GM19468 (cell line): ENCODE results near the gene IQCK.

Experiments
- ATAC-seq: cut with Tn5 transposase; IDR thresholded peaks from one replicate; pipeline ENCODE4 v1.9.1; 2021; ENCODE audit warnings: mild to moderate bottlenecking, moderate library complexity, moderate number of reproducible peaks; ENCODE audit not compliant: unreplicated experiment; ENCODE audit errors: extremely low read depth

IQCK gene

GRCh38 chr16:19753815-19754643 lies 36.0 kb downstream of the IQCK start:
- no peak for ATAC-seq

DNA sequence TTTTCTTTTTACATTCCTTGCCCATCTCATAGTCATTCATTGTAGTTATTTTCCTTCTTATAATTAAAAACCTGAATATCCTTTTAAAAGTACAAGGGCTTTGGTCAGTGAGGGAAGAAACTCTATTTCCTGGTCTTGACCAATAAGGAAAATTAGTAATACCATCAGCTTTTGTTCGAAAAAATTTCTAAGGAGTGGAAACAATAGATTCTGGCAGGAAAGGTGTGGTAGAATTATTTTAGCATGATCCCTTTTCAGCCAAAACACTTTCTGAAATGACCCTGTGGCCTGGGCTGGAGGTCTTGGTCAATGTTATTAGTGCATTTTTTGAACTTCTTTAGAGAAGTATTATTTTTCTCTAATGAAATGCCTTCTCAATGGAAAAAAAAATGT lies 36.6 kb downstream of the IQCK start:
- no peak for ATAC-seq

DNA sequence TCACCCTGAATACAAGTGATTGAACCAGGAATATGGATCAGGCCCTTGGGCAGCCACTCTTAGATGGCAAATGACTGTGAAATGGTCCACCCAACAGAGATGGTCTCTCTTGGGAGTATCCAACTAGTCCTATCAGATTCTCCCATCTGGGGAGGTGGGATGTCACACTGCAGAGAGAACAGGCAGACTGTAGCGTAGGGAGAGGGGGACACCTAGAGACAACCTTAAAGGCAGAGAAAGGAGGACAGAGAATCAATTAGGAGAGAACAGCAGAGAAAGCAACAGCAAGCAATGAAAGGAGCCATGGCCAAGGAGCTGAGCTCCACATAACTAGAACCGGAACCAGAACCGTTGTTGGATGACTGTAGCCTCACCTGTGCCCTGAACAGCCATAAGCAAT lies 37.2 kb downstream of the IQCK start:
- ATAC-seq: no peak

GRCh38 chr16:19757026-19757425 lies 39.0 kb downstream of the IQCK start:
- no peak for ATAC-seq

DNA sequence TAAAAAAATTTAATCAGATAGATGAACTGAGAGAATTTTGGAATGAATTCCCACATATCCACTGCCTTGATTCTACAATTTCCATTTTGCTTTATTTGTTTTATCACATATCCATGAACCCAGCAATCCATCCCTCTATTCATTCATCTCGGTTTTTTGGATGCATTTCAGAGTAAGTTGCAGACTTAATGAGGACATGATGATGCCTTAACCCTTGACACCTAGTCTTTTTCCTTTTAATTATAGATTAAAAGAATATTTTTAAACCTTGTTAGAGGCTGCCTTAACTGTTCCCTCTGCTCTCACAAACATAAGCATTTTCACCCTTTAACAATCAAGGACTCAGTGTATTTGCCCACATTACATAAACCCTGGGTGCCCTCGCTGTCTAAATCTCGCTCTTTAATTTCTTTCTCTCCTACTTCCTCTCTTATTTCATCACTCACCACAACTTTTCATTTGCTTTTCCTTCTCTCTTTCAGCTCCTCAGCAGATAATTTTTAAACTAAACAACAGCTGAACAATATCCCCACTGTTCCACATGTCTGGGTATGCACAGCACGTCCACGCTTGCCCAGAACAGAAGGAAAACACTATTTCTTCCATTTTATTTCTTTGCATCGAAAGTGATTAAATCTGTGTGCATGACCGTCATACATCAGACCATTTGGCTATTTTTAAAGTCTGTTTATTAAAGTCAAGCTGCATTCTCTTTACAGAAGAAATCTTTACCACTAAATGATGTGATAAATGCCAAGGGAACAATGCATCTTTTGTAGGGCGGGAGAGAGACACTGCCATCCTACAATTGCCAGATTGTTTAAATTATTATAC lies 39.9 kb downstream of the IQCK start:
- no peak for ATAC-seq

DNA sequence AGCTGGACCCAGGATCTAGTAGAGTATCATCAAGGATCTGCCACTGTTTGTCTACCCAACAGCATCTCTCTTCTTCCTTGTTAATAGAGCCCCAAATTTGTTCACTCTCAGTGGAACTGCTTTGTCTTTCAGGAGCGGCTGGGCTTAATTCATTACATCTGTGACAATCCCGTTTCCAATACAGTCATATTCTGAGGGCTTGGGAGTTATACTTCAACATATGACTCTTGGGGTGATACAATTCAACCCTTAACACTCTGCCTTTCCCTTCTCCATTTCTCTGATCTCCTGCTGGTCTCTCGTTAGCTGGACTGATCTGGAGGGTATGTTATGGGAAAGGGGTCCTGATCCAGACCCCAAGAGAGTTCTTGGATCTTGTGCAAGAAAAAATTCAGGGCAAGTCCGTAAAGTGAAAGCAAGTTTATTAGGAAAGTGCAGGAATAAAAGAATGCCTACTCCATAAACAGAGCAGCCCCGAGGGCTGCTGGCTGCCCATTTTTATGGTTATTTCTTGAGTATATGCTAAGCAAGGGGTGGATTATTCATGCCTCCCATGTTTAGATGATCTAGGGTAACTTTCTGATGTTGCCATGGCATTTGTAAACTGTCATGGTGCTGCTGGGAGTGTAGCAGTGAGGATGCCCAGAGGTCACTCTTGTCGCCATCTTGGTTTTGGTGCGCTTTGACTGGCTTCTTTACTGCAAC lies 42.4 kb downstream of the IQCK start:
- ATAC-seq: no peak

- ATAC-seq: no peak
Observed at GRCh38 chr16:19765860-19766553, 47.9 kb downstream of the IQCK start.

DNA sequence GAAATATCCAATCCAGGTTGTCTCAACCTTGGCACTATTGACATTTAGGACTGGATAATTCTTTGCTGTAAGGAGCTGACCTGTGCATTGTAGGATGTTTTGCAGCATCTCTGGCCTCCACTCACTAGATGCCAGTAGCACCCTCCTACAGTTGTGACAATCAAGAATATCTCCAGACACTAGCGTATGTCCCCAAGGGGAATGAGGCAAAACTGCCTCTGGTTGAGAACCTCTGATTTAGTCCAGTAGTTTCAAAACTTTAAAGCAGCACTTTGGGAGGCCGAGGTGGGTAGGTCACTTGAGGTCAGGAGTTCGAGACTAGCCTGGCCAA lies 48.4 kb downstream of the IQCK start:
- ATAC-seq: no peak

- ATAC-seq: no peak
Observed at GRCh38 chr16:19766988-19767387, 48.9 kb downstream of the IQCK start.

DNA sequence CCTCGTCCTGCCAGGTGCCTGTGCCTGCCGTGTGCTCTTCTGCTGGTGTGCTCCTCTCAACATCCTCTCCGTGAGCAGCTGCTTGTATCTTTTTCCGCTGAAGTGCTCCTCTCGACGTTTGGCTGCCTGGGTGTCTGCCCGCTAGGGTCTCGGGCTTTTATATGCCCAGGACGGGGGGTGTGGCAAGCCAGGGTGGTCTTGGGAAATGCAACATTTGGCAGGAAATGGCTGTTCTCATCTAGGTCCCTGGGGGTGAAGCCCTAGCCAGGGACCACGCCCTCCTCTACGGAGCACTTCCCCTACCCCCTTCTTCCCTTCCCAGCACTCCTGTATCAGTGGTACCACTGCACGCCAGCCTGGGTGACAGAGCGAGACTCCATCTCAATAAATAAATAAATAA lies 49.4 kb downstream of the IQCK start:
- no peak for ATAC-seq

GRCh38 chr16:19769239-19769638 lies 51.2 kb downstream of the IQCK start:
- ATAC-seq: no peak

- no peak for ATAC-seq
Observed at GRCh38 chr16:19771040-19771439, 53.0 kb downstream of the IQCK start.

DNA sequence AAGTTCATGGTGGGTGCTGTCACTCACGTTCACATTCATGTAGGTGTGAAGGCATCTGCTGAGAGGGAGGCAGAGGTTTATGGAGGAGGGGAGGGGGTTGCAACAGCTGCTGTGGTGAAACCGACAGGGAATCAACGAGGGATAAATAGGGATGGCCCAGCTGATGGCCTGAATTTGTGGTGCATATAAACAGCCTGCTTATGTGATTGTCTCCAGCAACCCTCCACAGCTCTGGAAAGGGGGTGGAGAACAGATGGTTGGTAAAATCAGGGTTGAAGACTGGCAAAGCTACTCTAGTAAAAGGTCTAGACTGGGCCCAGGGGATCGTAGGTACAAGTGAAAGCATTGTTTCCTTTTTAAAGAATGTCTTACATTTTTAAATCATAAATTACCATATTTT lies 53.7 kb downstream of the IQCK start:
- no peak for ATAC-seq

DNA sequence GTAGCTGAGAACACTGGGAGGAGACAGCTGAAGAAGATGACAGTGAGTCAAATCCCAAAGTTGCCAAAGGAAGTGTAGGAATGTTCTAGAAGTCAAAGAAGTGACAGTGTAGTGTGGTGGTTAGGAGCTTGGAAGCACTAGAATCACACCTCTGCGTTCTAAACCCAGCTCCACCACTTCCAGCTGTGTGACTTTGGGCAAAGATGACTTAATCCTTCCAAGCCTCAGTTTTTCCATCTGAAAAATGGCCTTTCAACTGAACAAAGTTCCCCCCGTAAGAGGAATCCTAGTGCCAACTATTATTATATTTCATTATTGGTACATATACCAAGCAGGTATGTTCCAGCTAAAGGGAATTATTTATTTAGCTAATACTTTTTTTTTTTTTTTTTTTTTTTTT lies 56.0 kb downstream of the IQCK start:
- ATAC-seq: no peak

- ATAC-seq: no peak
Observed at GRCh38 chr16:19776147-19776546, 58.1 kb downstream of the IQCK start.

GRCh38 chr16:19776565-19776964 lies 58.5 kb downstream of the IQCK start:
- no peak for ATAC-seq

DNA sequence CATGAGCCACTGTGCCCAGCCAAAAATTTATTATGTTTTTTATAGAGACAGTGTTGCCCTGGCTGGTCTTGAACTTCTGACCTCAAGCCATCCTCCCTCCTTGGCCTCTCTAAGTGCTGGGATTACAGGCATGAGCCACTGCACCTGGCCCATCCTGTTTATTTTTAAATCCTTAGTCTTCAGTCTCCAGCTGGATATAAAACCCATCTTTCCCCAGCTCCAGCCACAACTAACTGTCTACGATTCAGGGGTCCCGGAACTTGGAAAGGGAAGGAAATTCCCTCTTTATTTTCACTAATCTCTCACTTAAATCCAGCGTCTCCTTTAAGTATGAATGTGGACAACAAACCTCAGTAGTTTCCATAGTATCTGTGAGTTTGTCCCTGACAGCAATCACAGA lies 62.2 kb downstream of the IQCK start:
- no peak for ATAC-seq

- no peak for ATAC-seq
Observed at GRCh38 chr16:19781226-19781625, 63.2 kb downstream of the IQCK start.

DNA sequence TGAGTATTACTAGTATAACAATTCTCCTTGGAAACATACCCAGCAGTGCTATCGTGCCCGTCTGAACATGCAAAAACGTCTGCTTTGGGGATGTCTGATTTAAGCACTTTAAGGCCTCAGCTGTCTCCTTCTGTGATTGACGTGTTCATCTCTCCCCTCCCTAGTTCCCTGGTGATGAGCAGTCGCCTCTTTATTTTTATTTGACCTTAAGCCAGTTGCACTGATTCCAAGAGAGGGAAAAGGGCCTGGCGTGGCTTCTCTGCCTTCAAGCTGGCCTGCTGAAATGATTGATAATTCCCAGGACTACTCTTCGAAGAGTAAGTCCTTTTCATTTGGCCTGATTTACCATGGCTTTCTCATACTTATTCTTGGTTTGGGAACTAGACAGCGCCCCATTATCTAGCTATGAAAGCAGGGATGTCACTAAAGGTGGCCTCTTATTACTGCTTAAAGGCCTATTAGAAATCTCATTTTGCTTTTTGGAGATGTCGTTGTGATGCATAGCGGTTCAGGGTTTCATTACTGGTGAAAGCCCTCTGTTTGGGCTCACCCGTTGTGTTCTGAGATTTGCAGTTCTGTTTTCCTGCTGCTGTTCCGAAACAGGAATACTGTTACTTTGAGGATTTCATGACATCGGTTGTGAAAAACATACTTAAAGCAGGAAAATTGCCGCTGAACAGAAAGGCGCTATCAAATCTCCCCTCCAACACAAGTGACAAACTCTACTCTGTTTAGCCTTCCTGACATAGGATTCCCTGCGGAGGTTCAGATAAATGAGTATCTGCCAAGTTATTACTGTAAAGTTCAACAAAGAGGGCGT lies 65.5 kb downstream of the IQCK start:
- ATAC-seq: no peak
